Glomerular visceral epithelial cell (primary cell): ENCODE results near the gene PTGER4.
A peak's percentile ranks its signal among the peaks of the same experiment; 100 is the strongest.
"Not testable (repeated sequence)": the region's sequence is repeated elsewhere in the genome, so short reads cannot be mapped to it uniquely, and the experiment has no call there.

Experiments
- DNase-seq: peaks from one replicate; pipeline ENCODE4 v3.0.0-alpha.2; 2016; ENCODE audit errors: extremely low spot score

The PTGER4 gene

GRCh38 chr5:40679913-40680681 lies at the start of gene PTGER4:
Gene PTGER4 (plus strand): TSS chr5:40679915. CDS start chr5:40680994, 1,079 bp downstream.
- DNase-seq: peak; percentile 29

- no peak for DNase-seq
Observed at GRCh38 chr5:40630126-40630525, 49.6 kb upstream of the PTGER4 start.

DNA sequence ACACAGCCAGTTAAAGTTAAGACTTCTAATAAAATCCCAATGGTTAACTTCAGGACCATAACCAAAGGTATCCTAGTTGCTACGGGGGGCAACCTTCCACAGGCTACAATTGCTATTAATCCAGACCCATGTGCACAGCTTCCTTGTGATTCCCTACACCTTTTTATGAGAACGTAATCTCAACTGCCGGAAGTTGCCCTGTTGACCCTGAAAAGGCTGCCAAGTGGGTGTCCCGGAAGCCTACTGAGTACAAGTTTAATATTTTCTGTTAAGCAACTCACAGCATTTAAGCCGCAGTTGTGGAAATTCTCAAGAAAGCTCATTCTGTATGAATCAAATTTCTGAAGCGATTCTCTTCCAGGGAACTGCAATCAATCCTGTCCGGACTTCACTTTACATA lies 48.5 kb upstream of the PTGER4 start:
- DNase-seq: no peak

DNA sequence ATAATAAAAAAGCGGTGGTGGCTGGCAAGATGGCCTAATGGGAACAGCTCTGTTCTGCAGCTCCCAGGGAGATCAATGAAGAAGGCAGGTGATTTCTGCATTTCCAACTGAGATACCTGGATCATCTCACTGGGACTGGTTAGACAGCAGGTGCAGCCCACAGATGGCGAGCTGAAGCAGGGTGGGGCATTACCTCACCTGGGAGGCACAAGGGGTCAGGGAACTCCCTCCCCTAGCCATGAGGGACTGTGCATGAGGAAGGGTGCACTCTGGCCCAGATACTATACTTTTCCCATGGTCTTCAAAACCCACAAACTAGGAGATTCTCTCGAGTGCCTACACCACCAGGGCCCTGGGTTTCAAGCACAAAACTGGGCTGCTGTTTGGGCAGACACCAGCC lies 45.6 kb upstream of the PTGER4 start:
- DNase-seq: no peak

GRCh38 chr5:40634593-40634992 lies 45.1 kb upstream of the PTGER4 start:
- no peak for DNase-seq

DNA sequence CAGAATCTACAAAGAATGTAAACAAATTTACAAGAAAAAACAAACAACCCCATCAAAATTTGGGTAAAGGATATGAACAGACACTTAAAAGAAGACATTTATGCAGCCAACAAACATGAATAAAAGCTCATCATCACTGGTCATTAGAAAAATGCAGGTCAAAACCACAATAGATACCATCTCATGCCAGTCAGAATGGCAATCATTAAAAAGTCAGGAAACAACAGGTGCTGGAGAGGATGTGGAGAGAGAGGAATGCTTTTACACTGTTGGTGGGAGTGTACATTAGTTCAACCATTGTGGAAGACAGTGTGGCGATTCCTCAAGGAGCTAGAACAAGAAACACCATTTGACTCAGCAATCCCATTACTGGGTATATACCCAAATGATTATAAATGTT lies 40.2 kb upstream of the PTGER4 start:
- DNase-seq: not testable (repeated sequence)

GRCh38 chr5:40646266-40646665 lies 33.4 kb upstream of the PTGER4 start:
- DNase-seq: no peak

DNA sequence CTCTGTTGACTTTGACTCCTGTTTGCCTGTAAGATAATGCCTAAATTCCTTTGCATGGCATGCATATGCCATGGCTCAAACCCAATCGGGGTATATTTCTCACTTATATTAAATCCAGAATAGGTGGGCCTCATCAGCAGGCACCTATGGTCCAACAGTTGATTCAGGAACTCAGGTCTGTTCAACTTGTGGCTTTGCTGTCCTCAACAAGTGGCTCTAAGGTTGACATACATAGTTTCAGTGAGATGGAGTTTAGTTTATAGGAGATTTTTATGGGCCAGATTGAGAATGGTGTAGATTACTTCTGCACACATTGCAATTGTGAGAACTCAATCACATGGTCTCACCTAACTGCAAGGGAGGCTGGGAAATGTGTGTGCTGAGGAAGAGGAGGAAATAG lies 31.6 kb upstream of the PTGER4 start:
- DNase-seq: no peak

- DNase-seq: no peak
Observed at GRCh38 chr5:40649463-40650030, 30.2 kb upstream of the PTGER4 start.

- DNase-seq: no peak
Observed at GRCh38 chr5:40651201-40651600, 28.5 kb upstream of the PTGER4 start.

DNA sequence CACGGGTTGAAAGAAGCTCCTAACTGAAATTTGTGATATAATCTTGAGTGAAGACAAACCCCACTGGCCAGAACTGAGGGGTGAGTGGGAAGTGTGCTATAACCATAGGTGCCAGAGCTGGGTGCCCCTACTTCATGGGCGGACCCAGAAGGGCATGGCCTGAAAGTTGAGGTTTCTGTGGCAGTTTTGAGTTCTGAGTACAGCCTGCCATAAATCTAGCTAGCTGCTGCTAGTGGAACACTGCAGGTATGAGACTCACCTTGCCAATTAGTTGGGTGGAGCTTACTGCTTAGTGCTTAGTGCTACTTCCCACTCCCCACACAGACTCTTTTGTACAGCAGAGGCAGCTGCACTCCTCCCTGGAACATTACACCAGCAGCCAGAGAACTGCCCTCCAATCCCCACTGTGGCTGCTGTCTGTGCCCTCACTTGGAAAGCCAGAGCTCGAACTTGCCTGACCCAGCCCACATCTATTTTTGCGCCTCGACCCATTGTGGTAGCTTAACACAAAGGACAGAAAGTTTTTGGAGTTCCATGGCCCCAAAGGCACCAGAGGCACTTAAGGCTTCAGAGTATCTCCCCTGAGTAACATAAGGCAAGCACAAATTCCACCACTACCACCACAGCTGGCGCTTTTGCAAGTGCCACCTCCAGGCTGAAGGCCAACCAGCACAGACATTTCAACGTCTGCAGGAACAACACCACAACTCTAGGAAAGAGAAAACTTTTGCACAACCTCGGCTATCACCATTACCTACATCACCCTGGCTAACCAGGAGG lies 27.1 kb upstream of the PTGER4 start:
- DNase-seq: no peak

- no peak for DNase-seq
Observed at GRCh38 chr5:40653221-40654022, 26.3 kb upstream of the PTGER4 start.

- no peak for DNase-seq
Observed at GRCh38 chr5:40654377-40654991, 25.2 kb upstream of the PTGER4 start.

DNA sequence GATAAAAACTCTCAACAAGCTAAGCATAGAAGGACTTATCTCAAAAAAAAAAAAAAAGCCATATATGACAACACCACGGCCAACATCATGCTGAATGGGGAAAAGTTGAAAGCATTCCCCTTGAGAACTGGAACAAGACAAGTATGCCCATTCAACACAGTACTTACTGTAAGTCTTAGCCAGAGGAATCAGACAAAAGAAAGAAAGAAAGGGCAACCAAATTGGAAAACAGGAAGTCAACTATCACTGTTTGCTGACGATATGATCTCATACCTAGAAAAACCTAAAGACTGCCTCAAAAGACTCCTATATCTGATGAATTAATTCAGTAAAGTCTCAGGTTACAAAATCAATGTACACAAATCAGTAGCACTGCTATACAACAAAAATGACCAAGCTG lies 24.6 kb upstream of the PTGER4 start:
- no peak for DNase-seq

- DNase-seq: not testable (repeated sequence)
Observed at GRCh38 chr5:40656091-40656490, 23.6 kb upstream of the PTGER4 start.

DNA sequence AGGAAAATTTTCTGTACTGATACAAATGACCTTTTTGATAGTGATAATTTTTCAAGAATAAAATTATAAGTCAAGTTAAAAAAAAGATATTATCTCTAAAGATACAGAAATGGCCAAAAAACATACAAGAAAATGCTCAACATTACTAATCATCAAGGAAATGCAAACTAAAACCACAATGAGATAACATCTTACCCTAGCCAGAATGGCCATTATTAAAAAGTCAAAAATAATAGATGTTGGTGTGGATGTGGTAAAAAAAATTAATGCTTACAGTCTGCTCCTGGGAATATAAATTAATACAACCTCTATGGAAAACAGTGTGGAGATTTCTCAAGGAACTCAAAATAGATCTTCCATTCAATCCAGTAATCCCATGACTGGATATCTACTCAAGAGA lies 22.9 kb upstream of the PTGER4 start:
- no peak for DNase-seq

GRCh38 chr5:40660751-40661150 lies 19.0 kb upstream of the PTGER4 start:
- DNase-seq: no peak

GRCh38 chr5:40665635-40666298 lies 13.9 kb upstream of the PTGER4 start:
- DNase-seq: no peak

GRCh38 chr5:40666657-40667056 lies 13.1 kb upstream of the PTGER4 start:
- DNase-seq: no peak

DNA sequence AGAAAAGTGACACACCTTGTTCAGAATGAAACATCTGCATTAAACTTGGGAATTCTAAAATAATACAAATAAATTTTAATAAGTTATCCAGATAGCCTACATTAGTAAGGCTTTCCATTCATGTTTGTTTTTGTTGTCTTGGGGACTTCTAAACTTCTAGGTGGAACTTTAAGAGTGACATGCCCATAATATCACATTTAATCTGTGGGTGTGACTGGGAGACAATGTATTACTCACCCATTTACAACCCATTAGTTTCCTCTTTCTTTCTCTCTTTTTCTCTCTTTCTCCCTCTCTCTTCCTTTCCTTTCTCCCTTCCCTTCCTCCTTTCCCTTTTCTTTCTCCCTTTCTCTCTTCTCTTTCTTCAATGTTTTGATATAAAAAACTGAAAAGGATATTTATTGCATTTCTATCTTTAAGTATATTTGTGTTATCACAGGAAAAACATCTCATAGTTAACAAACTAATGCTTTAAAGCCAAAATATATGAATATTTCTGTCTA lies 12.5 kb upstream of the PTGER4 start:
- no peak for DNase-seq
